Fibroblast of pulmonary artery (primary cell): ENCODE results near the gene HSF4.

ENCODE experiments used
- DNase-seq: peaks from one replicate; pipeline ENCODE4 v3.0.0-alpha.2; 2010; ENCODE audit warnings: low read depth
- H3K4me3 ChIP-seq: replicated peaks from 2 replicates; pipeline ENCODE4 v1.5.1; 2011; ENCODE audit warnings: low read depth, mild to moderate bottlenecking, control low read depth, low read length, moderate library complexity
- CTCF ChIP-seq: IDR thresholded peaks from 2 replicates; pipeline ENCODE4 v1.5.1; 2011; ENCODE audit warnings: mild to moderate bottlenecking, control low read depth, low read length, inconsistent platforms; ENCODE audit errors: missing control alignments

HSF4 gene

DNA sequence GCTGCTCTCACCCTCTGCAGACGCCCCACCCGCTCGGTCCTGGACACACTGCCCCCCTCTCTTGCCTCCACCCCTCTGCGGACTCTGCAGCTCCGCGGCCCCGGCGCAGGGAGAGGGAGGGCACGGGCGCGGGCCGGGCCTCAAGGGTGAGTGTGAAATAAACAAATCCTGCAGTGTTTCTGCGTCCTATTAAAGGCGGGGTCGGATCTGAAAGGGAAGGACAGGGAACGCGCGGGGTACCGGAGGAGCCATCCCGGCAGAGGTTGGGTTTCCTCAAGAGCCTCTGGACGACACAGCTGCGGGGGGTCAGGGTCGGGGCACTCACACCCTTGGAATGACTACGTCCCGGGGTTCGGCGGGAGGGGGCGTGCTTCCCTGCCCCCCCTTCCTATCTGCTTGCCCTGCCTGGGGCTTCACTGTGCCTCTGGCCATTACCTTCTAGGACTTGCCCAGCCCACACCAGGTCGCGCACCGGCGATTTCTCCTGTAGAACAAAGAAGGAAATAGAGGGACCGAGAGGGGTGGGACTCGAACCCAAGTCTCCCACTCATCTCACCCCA lies 466 bp upstream of the HSF4 start:
- no peak overlapping the region for H3K4me3 ChIP-seq
- no peak for TF ChIP-seq CTCF
- no peak for DNase-seq

DNA sequence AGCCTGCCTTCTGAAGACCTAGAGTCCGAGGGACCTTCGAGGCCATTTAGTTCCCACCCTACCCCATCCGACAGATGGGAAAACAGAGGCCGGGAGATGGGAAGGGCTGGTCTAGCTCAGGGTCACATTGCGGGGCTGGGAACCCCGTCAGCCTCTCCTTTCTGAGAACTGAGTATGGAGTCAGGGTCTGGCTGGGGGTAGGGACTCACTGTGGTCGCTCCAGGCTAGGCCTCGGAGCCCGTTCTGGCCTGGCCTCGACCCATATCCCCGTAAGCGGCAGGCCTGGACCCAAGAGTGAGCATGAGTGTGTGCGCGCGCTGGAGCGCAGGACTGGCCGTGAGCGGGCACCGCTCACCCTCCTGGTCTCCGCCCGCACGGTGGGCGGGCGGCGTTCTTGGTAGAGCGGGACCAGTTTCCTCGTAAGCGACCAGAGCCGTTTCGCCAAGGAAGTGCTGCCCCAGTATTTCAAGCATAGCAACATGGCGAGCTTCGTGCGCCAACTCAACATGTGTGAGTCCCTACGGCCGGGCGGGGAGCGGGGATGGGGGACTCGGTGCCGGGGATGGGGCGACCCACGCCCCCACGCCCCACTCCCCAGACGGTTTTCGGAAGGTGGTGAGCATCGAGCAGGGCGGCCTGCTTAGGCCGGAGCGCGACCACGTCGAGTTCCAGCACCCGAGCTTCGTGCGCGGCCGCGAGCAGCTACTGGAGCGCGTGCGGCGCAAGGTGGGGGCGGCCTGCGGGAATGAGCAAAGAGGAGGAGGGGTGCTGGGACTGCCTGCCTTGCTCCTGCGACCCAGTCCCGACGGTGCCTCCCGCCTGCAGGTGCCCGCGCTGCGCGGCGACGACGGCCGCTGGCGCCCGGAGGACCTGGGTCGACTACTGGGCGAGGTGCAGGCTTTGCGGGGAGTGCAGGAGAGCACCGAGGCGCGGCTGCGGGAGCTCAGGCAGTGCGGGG lies 855 bp downstream of the HSF4 start:
- no peak for DNase-seq
- TF ChIP-seq CTCF = no peak
- no peak overlapping the region for H3K4me3 ChIP-seq

DNA sequence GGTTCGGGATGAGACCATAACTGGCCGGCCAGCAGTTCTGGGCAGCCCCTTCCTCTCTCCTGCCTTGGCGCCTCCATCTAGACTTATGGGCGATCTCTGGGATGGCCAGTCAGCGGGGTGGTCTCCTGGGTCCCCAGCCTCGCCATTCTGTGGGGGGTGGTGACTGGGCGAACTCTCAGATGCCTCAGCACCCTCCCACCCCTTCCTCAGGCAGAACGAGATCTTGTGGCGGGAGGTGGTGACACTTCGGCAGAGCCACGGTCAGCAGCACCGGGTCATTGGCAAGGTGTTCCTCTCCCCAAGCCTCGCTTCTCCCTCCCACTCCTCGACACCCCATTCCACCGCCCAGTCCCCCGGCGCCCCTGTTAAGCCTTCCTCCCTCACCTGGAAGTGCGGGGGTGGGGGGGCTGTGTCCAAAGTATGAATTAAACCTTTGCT lies 1.6 kb downstream of the HSF4 start:
- TF ChIP-seq CTCF = no peak
- H3K4me3 ChIP-seq = no peak overlapping the region
- DNase-seq = no peak

DNA sequence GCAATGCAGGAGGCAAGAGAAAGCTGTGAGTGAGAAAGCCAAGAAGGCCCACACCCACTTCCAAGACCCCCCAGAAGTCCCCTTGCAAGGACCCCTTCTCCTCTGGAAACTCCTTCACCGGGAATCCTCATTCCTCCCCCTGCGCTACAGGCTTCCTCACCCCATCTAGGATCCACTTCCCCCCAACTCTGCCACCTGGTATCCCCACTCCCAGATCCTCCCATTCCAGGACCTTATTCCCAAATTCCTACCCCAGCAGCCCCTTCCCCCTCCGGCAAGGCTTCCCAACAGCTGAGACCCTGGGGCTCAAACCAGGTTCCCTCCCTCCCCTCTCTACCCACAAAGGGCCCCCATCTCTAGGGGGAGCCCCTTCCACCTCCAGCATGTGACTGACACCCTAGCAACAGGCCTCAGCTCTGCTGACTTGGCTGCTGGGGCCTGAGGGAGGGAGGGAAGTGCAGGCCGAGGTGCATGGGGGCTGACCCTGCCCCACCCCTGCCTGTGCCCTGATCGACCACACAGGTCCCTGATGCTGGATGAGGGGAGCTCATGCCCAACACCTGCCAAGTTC lies 2.1 kb downstream of the HSF4 start:
- no peak for TF ChIP-seq CTCF
- no peak for DNase-seq

GRCh38 chr16:67167588-67167987 lies 3.0 kb downstream of the HSF4 start:
- no peak for DNase-seq
- TF ChIP-seq CTCF = no peak

More for the DNA sequence above, 2.1 kb downstream of the HSF4 start:
- no peak overlapping the region for H3K4me3 ChIP-seq

DNA sequence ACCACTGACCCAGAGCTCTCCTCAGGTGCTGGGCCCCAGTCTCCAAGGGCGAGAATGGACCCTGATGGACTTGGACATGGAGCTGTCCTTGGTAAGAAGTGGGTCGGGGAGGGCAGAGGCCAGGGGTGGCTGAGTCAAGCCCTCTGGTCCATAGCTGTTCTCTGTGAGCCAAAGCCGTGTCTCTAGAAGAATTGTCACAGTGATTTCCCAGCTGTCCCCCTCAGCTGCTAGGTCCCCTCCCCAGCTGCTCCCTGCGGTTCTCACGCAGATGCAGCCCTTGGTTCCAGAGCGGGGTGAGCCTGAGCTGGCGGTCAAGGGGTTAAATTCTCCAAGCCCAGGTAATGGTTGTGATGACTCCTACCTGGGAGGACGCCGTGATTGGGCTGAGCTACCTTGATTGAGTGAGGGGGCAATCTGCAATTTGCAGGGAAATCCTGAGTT lies 4.5 kb downstream of the HSF4 start:
- H3K4me3 ChIP-seq = no peak overlapping the region
- TF ChIP-seq CTCF = no peak
- no peak for DNase-seq

More at GRCh38 chr16:67167588-67167987, 3.0 kb downstream of the HSF4 start:
- H3K4me3 ChIP-seq = no peak overlapping the region
